NT2/D1 (cell line): ENCODE data around the gene PXMP2.

Experiments
- SUZ12 ChIP-seq: IDR thresholded peaks from 2 replicates; pipeline ENCODE4 v1.6.1; 2011; ENCODE audit not compliant: insufficient read length, insufficient read depth; ENCODE audit errors: extremely low read depth
- ZNF274 ChIP-seq: IDR thresholded peaks from 2 replicates; pipeline ENCODE4 v1.6.1; 2011; ENCODE audit warnings: mild to moderate bottlenecking, low read depth, low read length

GRCh38 chr12:132719954-132720324 lies 32.6 kb downstream of the PXMP2 start:
- TF ChIP-seq SUZ12 (no peak), ZNF274 (no peak)
